GM23338 (cell line): Measurements from ENCODE around the gene TCERG1L. TPM values are rescaled to one million over a fixed set of nuclear protein-coding genes. Genes with fewer than 3 reads are reported as not detected.

Experiments used
- ATAC-seq: fragments of 200-7000 bp; cut with Tn5 transposase; 3 replicates; pipeline ENCODE4 v1.9.1; 2020
- DNase-seq: peaks from one replicate; pipeline ENCODE4 v3.0.0-alpha.2; 2015; ENCODE audit warnings: low spot score
- H2AFZ ChIP-seq: fragments of 200-600 bp; sonication (generic); 2 replicates; pipeline ENCODE4 v1.8.0; 2016; ENCODE audit warnings: antibody characterized with exemption, mild to moderate bottlenecking, moderate library complexity
- H3F3A ChIP-seq: fragments of 200-600 bp; sonication (generic); replicated peaks from 2 replicates; pipeline ENCODE4 v1.8.0; 2017; ENCODE audit warnings: antibody characterized with exemption, mixed run types, low read depth
- H3K27ac ChIP-seq: fragments of 200-600 bp; sonication (generic); 2 replicates; pipeline ENCODE4 v1.6.1; 2016; ENCODE audit warnings: low read depth
- H3K27me3 ChIP-seq: fragments of 200-600 bp; sonication (generic); 2 replicates; pipeline ENCODE4 v1.8.0; 2016; ENCODE audit warnings: mild to moderate bottlenecking, mixed run types, moderate library complexity; ENCODE audit not compliant: insufficient read depth
- H3K36me3 ChIP-seq: fragments of 200-600 bp; sonication (generic); 2 replicates; pipeline ENCODE4 v1.8.0; 2016; ENCODE audit warnings: mild to moderate bottlenecking; ENCODE audit not compliant: insufficient read depth
- H3K4me1 ChIP-seq: fragments of 200-600 bp; sonication (generic); 2 replicates; pipeline ENCODE4 v1.8.0; 2016; ENCODE audit warnings: mild to moderate bottlenecking, moderate library complexity; ENCODE audit not compliant: insufficient read depth
- H3K4me2 ChIP-seq: fragments of 200-600 bp; sonication (generic); 2 replicates; pipeline ENCODE4 v1.7.1; 2017; ENCODE audit warnings: mixed run types
- H3K4me3 ChIP-seq: fragments of 200-600 bp; sonication (generic); 2 replicates; pipeline ENCODE4 v1.6.1; 2016; ENCODE audit warnings: mixed run types
- H3K79me2 ChIP-seq: fragments of 200-600 bp; sonication (generic); replicated peaks from 2 replicates; pipeline ENCODE4 v1.8.0; 2017; ENCODE audit warnings: mild to moderate bottlenecking; ENCODE audit not compliant: insufficient read depth
- H3K9me2 ChIP-seq: fragments of 200-600 bp; sonication (generic); 2 replicates; pipeline ENCODE4 v1.8.0; 2017; ENCODE audit not compliant: insufficient read depth
- H4K20me1 ChIP-seq: fragments of 200-600 bp; sonication (generic); replicated peaks from 2 replicates; pipeline ENCODE4 v1.8.0; 2017; ENCODE audit warnings: mild to moderate bottlenecking; ENCODE audit not compliant: insufficient read depth
- H3K27ac Mint-ChIP-seq: 2 replicates; pipeline ENCODE4 v1.8.0; 2020; ENCODE audit warnings: inconsistent platforms, mild to moderate bottlenecking, moderate library complexity, mixed read lengths
- H3K27me3 Mint-ChIP-seq: 3 replicates; pipeline ENCODE4 v1.8.0; 2022; ENCODE audit warnings: low read depth, mild to moderate bottlenecking, moderate library complexity, mixed read lengths, inconsistent platforms; ENCODE audit not compliant: insufficient read depth, poor library complexity
- H3K36me3 Mint-ChIP-seq: 3 replicates; pipeline ENCODE4 v1.8.0; 2021; ENCODE audit warnings: low read depth, mild to moderate bottlenecking, inconsistent platforms, moderate library complexity, mixed read lengths
- H3K4me1 Mint-ChIP-seq: 3 replicates; pipeline ENCODE4 v1.8.0; 2020; ENCODE audit warnings: mild to moderate bottlenecking, inconsistent platforms, mixed read lengths
- H3K4me3 Mint-ChIP-seq: 3 replicates; pipeline ENCODE4 v1.8.0; 2021; ENCODE audit warnings: moderate library complexity, mild to moderate bottlenecking, inconsistent platforms, mixed read lengths
- H3K9me3 Mint-ChIP-seq: 3 replicates; pipeline ENCODE4 v1.8.0; 2020; ENCODE audit warnings: moderate library complexity, mild to moderate bottlenecking, inconsistent platforms, mixed read lengths
- EZH2phosphoT487 ChIP-seq: fragments of 200-600 bp; sonication (generic); IDR thresholded peaks from one replicate; pipeline ENCODE4 v1.8.1; 2018; ENCODE audit warnings: antibody characterized with exemption; ENCODE audit not compliant: unreplicated experiment
- NANOG ChIP-seq: IDR thresholded peaks from 2 replicates; pipeline ENCODE4 v1.6.1; 2016; ENCODE audit warnings: antibody characterized with exemption, borderline replicate concordance
- POLR2AphosphoS5 ChIP-seq: IDR thresholded peaks from 2 replicates; pipeline ENCODE4 v1.6.1; 2016; ENCODE audit warnings: antibody characterized with exemption, low read depth
- STAT1 ChIP-seq: IDR thresholded peaks from one replicate; pipeline ENCODE4 v1.6.1; 2016; ENCODE audit warnings: antibody characterized with exemption; ENCODE audit not compliant: unreplicated experiment
- ZNF114 ChIP-seq: fragments of 250-450 bp; sonication (Bioruptor Pico); IDR thresholded peaks from 2 replicates; pipeline ENCODE4 v1.5.0; 2020; ENCODE audit warnings: mild to moderate bottlenecking, moderate library complexity
- polyA plus RNA-seq: library from polyadenylated mRNA; unstranded; fragments of >200 nt; fragmentation: Nextera tagmentation; extraction: Ambion mirVana; gene quantifications from 2 replicates; pipeline ENCODE4 v1.2.1, GENCODE V29; 2016
- total RNA-seq: library from RNA; depleted of rRNA; stranded (reverse); fragments of >200 nt; shearing (Covaris generic); gene quantifications from 2 replicates; pipeline ENCODE4 v1.2.3, GENCODE V29; 2014
- TF ChIP-seq, protein P1 (sequence below): fragments of 250-450 bp; sonication (Bioruptor Pico); IDR thresholded peaks from 2 replicates; pipeline ENCODE4 v1.5.0; 2020; ENCODE audit warnings: mild to moderate bottlenecking, moderate library complexity
- TF ChIP-seq, protein P2 (sequence below): IDR thresholded peaks from 2 replicates; pipeline ENCODE4 v1.6.1; 2016; ENCODE audit warnings: antibody characterized with exemption
- TF ChIP-seq, protein P3 (sequence below): IDR thresholded peaks from one replicate; pipeline ENCODE4 v1.6.1; 2018; ENCODE audit warnings: antibody characterized with exemption; ENCODE audit not compliant: unreplicated experiment

The TCERG1L gene
- total and polyA plus RNA-seq, 2 experiments from 2014 or later: 3.9 to 5.5 TPM

DNA sequence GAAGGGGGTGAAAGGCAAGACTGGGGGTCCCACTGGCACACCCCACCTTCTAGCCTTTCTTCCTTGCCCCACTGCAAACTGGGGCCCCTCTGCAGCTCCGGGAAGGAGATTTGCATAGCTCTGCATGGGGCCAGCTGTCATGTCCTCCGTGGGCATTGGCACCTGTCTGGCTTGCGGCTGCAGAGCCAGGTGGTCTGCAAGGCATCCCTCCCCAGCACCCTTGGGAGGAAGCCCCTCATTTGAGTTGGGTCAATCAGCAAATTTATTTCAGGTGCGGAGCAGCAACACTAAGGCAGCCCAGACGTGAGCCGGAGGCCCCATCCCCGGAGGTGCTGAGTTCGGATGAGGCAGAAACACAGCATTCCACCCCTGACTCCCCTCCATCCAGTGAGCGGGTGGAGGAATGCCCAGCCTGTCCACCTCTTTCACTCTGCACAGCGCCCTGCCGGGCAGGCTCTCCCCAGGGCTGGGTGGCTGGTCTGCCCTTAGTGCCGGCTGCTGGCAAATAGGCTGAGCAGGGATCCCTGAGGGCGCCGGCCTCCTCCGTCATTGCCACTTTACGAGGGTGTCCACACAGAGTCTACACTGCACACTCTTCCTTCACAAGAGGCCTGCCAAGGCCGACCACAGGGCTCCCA, 143.2 kb downstream of the TCERG1L start:
- Histone ChIP-seq H3K27me3 (no peaks in the 10 kb centered on the region), H3F3A (no peaks in the 10 kb centered on the region), H3K36me3 (no peaks in the 10 kb centered on the region), H3K4me2 (no peak overlapping the region), H3K4me1 (no peaks in the 10 kb centered on the region), H3K4me3 (no peak overlapping the region), H2AFZ (no peak overlapping the region), H4K20me1 (no peaks in the 10 kb centered on the region), H3K79me2 (no peaks in the 10 kb centered on the region), H3K27ac (no peak overlapping the region), H3K9me2 (no peaks in the 10 kb centered on the region)
- no peak for DNase-seq
- ATAC-seq: no peak
- H3K27ac Mint-ChIP-seq: no peak overlapping the region
- peaks cover 7% of the 10 kb centered on the region for H3K36me3 Mint-ChIP-seq
- peaks cover 4% of the 10 kb centered on the region for H3K27me3 Mint-ChIP-seq
- peaks cover 84% of the 10 kb centered on the region for H3K9me3 Mint-ChIP-seq
- H3K4me3 Mint-ChIP-seq: no peak overlapping the region
- no peaks in the 10 kb centered on the region for H3K4me1 Mint-ChIP-seq
- TF ChIP-seq ZNF114 (CRISPR knock-in tag) (no peak), POLR2AphosphoS5 (no peak), STAT1 (no peak), EZH2phosphoT487 (no peak), NANOG (no peak)
- TF ChIP-seq, protein P1, sequence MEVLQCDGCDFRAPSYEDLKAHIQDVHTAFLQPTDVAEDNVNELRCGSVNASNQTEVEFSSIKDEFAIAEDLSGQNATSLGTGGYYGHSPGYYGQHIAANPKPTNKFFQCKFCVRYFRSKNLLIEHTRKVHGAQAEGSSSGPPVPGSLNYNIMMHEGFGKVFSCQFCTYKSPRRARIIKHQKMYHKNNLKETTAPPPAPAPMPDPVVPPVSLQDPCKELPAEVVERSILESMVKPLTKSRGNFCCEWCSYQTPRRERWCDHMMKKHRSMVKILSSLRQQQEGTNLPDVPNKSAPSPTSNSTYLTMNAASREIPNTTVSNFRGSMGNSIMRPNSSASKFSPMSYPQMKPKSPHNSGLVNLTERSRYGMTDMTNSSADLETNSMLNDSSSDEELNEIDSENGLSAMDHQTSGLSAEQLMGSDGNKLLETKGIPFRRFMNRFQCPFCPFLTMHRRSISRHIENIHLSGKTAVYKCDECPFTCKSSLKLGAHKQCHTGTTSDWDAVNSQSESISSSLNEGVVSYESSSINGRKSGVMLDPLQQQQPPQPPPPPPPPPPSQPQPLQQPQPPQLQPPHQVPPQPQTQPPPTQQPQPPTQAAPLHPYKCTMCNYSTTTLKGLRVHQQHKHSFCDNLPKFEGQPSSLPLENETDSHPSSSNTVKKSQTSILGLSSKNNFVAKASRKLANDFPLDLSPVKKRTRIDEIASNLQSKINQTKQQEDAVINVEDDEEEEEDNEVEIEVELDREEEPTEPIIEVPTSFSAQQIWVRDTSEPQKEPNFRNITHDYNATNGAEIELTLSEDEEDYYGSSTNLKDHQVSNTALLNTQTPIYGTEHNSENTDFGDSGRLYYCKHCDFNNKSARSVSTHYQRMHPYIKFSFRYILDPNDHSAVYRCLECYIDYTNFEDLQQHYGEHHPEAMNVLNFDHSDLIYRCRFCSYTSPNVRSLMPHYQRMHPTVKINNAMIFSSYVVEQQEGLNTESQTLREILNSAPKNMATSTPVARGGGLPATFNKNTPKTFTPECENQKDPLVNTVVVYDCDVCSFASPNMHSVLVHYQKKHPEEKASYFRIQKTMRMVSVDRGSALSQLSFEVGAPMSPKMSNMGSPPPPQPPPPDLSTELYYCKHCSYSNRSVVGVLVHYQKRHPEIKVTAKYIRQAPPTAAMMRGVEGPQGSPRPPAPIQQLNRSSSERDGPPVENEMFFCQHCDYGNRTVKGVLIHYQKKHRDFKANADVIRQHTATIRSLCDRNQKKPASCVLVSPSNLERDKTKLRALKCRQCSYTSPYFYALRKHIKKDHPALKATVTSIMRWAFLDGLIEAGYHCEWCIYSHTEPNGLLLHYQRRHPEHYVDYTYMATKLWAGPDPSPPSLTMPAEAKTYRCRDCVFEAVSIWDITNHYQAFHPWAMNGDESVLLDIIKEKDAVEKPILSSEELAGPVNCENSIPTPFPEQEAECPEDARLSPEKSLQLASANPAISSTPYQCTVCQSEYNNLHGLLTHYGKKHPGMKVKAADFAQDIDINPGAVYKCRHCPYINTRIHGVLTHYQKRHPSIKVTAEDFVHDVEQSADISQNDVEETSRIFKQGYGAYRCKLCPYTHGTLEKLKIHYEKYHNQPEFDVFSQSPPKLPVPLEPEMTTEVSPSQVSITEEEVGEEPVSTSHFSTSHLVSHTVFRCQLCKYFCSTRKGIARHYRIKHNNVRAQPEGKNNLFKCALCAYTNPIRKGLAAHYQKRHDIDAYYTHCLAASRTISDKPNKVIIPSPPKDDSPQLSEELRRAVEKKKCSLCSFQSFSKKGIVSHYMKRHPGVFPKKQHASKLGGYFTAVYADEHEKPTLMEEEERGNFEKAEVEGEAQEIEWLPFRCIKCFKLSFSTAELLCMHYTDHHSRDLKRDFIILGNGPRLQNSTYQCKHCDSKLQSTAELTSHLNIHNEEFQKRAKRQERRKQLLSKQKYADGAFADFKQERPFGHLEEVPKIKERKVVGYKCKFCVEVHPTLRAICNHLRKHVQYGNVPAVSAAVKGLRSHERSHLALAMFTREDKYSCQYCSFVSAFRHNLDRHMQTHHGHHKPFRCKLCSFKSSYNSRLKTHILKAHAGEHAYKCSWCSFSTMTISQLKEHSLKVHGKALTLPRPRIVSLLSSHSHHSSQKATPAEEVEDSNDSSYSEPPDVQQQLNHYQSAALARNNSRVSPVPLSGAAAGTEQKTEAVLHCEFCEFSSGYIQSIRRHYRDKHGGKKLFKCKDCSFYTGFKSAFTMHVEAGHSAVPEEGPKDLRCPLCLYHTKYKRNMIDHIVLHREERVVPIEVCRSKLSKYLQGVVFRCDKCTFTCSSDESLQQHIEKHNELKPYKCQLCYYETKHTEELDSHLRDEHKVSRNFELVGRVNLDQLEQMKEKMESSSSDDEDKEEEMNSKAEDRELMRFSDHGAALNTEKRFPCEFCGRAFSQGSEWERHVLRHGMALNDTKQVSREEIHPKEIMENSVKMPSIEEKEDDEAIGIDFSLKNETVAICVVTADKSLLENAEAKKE (CRISPR knock-in tag): no peak
- TF ChIP-seq, protein P2, sequence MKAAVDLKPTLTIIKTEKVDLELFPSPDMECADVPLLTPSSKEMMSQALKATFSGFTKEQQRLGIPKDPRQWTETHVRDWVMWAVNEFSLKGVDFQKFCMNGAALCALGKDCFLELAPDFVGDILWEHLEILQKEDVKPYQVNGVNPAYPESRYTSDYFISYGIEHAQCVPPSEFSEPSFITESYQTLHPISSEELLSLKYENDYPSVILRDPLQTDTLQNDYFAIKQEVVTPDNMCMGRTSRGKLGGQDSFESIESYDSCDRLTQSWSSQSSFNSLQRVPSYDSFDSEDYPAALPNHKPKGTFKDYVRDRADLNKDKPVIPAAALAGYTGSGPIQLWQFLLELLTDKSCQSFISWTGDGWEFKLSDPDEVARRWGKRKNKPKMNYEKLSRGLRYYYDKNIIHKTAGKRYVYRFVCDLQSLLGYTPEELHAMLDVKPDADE: no peak
- TF ChIP-seq, protein P3, sequence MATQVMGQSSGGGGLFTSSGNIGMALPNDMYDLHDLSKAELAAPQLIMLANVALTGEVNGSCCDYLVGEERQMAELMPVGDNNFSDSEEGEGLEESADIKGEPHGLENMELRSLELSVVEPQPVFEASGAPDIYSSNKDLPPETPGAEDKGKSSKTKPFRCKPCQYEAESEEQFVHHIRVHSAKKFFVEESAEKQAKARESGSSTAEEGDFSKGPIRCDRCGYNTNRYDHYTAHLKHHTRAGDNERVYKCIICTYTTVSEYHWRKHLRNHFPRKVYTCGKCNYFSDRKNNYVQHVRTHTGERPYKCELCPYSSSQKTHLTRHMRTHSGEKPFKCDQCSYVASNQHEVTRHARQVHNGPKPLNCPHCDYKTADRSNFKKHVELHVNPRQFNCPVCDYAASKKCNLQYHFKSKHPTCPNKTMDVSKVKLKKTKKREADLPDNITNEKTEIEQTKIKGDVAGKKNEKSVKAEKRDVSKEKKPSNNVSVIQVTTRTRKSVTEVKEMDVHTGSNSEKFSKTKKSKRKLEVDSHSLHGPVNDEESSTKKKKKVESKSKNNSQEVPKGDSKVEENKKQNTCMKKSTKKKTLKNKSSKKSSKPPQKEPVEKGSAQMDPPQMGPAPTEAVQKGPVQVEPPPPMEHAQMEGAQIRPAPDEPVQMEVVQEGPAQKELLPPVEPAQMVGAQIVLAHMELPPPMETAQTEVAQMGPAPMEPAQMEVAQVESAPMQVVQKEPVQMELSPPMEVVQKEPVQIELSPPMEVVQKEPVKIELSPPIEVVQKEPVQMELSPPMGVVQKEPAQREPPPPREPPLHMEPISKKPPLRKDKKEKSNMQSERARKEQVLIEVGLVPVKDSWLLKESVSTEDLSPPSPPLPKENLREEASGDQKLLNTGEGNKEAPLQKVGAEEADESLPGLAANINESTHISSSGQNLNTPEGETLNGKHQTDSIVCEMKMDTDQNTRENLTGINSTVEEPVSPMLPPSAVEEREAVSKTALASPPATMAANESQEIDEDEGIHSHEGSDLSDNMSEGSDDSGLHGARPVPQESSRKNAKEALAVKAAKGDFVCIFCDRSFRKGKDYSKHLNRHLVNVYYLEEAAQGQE: no peak
